Liver (tissue), 9 donors: ENCODE measurements around the gene GRID1. TPM values are rescaled to one million over a fixed set of nuclear protein-coding genes. Genes with fewer than 3 reads are reported as not detected.

Experiments
- DNase-seq: peaks from one replicate; pipeline ENCODE4 v3.0.0-alpha.2; 2017; ENCODE audit warnings: low spot score
- H3K27ac ChIP-seq, 2 donors: one replicate each; pipeline ENCODE4 v1.7.0; 2013; ENCODE audit warnings: inconsistent platforms in 2 of 2, low read length in 2 of 2, control low read depth in 1 of 2, low read depth in 1 of 2, mild to moderate bottlenecking in 1 of 2
- H3K27me3 ChIP-seq, 4 donors: one replicate each; pipeline versions ENCODE4 v1.6.1 to v1.7.0; 2013; ENCODE audit warnings: low read length in 3 of 4, inconsistent platforms in 1 of 4, mild to moderate bottlenecking in 1 of 4, moderate library complexity in 1 of 4; ENCODE audit not compliant: control insufficient read depth in 4 of 4, insufficient read depth in 4 of 4
- H3K36me3 ChIP-seq, 4 donors: one replicate each; pipeline versions ENCODE4 v1.6.1 to v1.7.0; 2013; ENCODE audit warnings: low read length in 3 of 4, mild to moderate bottlenecking in 3 of 4, low read depth in 1 of 4, moderate library complexity in 1 of 4; ENCODE audit not compliant: control insufficient read depth in 4 of 4, insufficient read depth in 3 of 4
- H3K4me1 ChIP-seq, 4 donors: one replicate each; pipeline versions ENCODE4 v1.6.1 to v1.7.0; 2013; ENCODE audit warnings: low read length in 3 of 4, mild to moderate bottlenecking in 3 of 4, moderate library complexity in 1 of 4; ENCODE audit not compliant: control insufficient read depth in 4 of 4, insufficient read depth in 4 of 4
- H3K4me3 ChIP-seq, 3 donors: one replicate each; pipeline versions ENCODE4 v1.6.1 to v1.7.0; 2013; ENCODE audit warnings: low read length in 3 of 3, control low read depth in 1 of 3, low read depth in 1 of 3, mild to moderate bottlenecking in 1 of 3
- H3K9ac ChIP-seq, 2 donors: one replicate each; pipeline ENCODE4 v1.7.0; 2013; ENCODE audit warnings: low read length in 2 of 2, mild to moderate bottlenecking in 2 of 2, moderate library complexity in 2 of 2, control low read depth in 1 of 2, low read depth in 1 of 2
- H3K9me3 ChIP-seq, 4 donors: one replicate each; pipeline versions ENCODE4 v1.6.1 to v1.7.0; 2013; ENCODE audit warnings: low read length in 3 of 4; ENCODE audit not compliant: control insufficient read depth in 4 of 4
- EGR1 ChIP-seq, 2 donors: IDR thresholded peaks; 2 replicates each; pipeline ENCODE4 v1.6.1; 2016 to 2018; ENCODE audit warnings: antibody characterized with exemption in 2 of 2, low read depth in 2 of 2
- FOXA1 ChIP-seq: IDR thresholded peaks from 2 replicates; pipeline ENCODE4 v1.6.1; 2016; ENCODE audit warnings: antibody characterized with exemption
- FOXA2 ChIP-seq: IDR thresholded peaks from 2 replicates; pipeline ENCODE4 v1.6.1; 2016; ENCODE audit warnings: antibody characterized with exemption
- GABPA ChIP-seq, 2 donors: IDR thresholded peaks in 1 of 2; conservative IDR thresholded peaks in 1 of 2; 2 replicates each; pipeline ENCODE4 v1.6.1; 2016; ENCODE audit warnings: antibody characterized with exemption in 2 of 2, mild to moderate bottlenecking in 1 of 2, moderate library complexity in 1 of 2
- HNF4A ChIP-seq, 2 donors: conservative IDR thresholded peaks; 2 replicates each; pipeline ENCODE4 v1.6.1; 2016; ENCODE audit warnings: antibody characterized with exemption in 2 of 2, mild to moderate bottlenecking in 2 of 2
- HNF4G ChIP-seq: IDR thresholded peaks from 2 replicates; pipeline ENCODE4 v1.6.1; 2016; ENCODE audit warnings: antibody characterized with exemption
- JUND ChIP-seq, 2 donors: IDR thresholded peaks; 2 replicates each; pipeline ENCODE4 v1.6.1; 2016; ENCODE audit warnings: antibody characterized with exemption in 2 of 2
- NR2F2 ChIP-seq: IDR thresholded peaks from 2 replicates; pipeline ENCODE4 v1.6.1; 2016; ENCODE audit warnings: antibody characterized with exemption
- RAD21 ChIP-seq, 2 donors: IDR thresholded peaks; 2 replicates each; pipeline ENCODE4 v1.6.1; 2016; ENCODE audit warnings: antibody characterized with exemption in 2 of 2, mild to moderate bottlenecking in 2 of 2
- RXRA ChIP-seq, 2 donors: IDR thresholded peaks; 2 replicates each; pipeline ENCODE4 v1.6.1; 2017 to 2018; ENCODE audit warnings: antibody characterized with exemption in 2 of 2, mild to moderate bottlenecking in 1 of 2
- SP1 ChIP-seq: IDR thresholded peaks from 2 replicates; pipeline ENCODE4 v1.6.1; 2018; ENCODE audit warnings: antibody characterized with exemption, mild to moderate bottlenecking
- TAF1 ChIP-seq: conservative IDR thresholded peaks from 2 replicates; pipeline ENCODE4 v1.6.1; 2016; ENCODE audit warnings: antibody characterized with exemption, mild to moderate bottlenecking
- YY1 ChIP-seq: IDR thresholded peaks from 2 replicates; pipeline ENCODE4 v1.6.1; 2016; ENCODE audit warnings: antibody characterized with exemption, mild to moderate bottlenecking
- WGBS: extraction: QIAGEN DNeasy Blood & Tissue Kit; methylation state at CpG from one replicate; pipeline ENCODE4 v1.1.7; 2013; 5-methylcytosine and 5-hydroxymethylcytosine counted together
- polyA plus RNA-seq, 2 donors: library from polyadenylated mRNA; stranded (reverse) in 1 of 2; unstranded in 1 of 2; fragments of 200-250 nt in 1 of 2; fragments of >200 nt in 1 of 2; fragmentation: Nextera tagmentation in 1 of 2; extraction: Ambion mirVana in 1 of 2; gene quantifications; one replicate each; pipeline versions ENCODE4 v1.2.1 to v1.2.3, GENCODE V29; 2013 to 2015
- total RNA-seq, 2 donors: library from RNA; depleted of rRNA; stranded (reverse); fragments of >200 nt; gene quantifications; one replicate each; pipeline ENCODE4 v1.2.3, GENCODE V29; 2014
- TF ChIP-seq, protein P1 (sequence below): IDR thresholded peaks from 2 replicates; pipeline ENCODE4 v1.6.1; 2016; ENCODE audit warnings: antibody characterized with exemption, mild to moderate bottlenecking
- TF ChIP-seq, protein P2 (sequence below): IDR thresholded peaks from 2 replicates; pipeline ENCODE4 v1.6.1; 2016; ENCODE audit warnings: antibody characterized with exemption
- TF ChIP-seq, protein P3 (sequence below): IDR thresholded peaks from 2 replicates; pipeline ENCODE4 v1.6.1; 2016; ENCODE audit warnings: antibody characterized with exemption
- TF ChIP-seq, protein P4 (sequence below): fragments of 150-350 bp; IDR thresholded peaks from 2 replicates; pipeline ENCODE4 v1.5.1; 2017; ENCODE audit warnings: improper control_type of control experiment, low read depth, low read length; ENCODE audit not compliant: missing input control
- TF ChIP-seq, protein P5 (sequence below): IDR thresholded peaks from 2 replicates; pipeline ENCODE4 v1.6.1; 2016; ENCODE audit warnings: antibody characterized with exemption
- donor health status: healthy.
- donor health status: healthy.
- donor health status: healthy.
- donor health status: healthy.
- donor health status: healthy.

The GRID1 gene
- total and polyA plus RNA-seq, 4 donors, result 0.09 to 0.17 (median 0.14) TPM; not detected in 1

DNA sequence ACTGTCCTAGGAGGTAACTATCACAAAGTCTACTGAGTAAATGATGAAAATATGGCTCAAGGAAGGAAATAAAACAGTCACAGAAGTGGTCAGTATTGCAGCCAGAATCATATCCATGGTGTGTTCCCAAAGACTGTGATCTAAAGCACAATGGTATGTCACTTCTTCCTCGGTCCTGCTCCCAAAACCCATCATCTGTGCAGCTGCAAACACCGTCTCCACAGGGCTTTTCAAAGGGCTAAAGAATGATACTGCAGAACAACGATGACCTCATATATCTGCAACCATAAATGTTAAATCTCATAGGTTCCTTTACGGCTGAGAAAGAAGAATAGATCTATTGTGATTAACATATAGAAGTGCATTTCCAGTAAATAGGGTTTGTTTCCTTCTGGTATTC is 465.0 kb downstream of the GRID1 start:
- Histone ChIP-seq H3K27me3 (no peaks in the 10 kb centered on the region), H3K9ac (no peak overlapping the region), H3K27ac (no peak overlapping the region), H3K36me3 (no peaks in the 10 kb centered on the region), H3K9me3 (no peaks in the 10 kb centered on the region), H3K4me3 (no peak overlapping the region), H3K4me1 (no peaks in the 10 kb centered on the region)
- DNase-seq, result no peak
- WGBS, result 88% methylated on average over 4 of the region's 4 CpGs
- TF ChIP-seq, protein P1, sequence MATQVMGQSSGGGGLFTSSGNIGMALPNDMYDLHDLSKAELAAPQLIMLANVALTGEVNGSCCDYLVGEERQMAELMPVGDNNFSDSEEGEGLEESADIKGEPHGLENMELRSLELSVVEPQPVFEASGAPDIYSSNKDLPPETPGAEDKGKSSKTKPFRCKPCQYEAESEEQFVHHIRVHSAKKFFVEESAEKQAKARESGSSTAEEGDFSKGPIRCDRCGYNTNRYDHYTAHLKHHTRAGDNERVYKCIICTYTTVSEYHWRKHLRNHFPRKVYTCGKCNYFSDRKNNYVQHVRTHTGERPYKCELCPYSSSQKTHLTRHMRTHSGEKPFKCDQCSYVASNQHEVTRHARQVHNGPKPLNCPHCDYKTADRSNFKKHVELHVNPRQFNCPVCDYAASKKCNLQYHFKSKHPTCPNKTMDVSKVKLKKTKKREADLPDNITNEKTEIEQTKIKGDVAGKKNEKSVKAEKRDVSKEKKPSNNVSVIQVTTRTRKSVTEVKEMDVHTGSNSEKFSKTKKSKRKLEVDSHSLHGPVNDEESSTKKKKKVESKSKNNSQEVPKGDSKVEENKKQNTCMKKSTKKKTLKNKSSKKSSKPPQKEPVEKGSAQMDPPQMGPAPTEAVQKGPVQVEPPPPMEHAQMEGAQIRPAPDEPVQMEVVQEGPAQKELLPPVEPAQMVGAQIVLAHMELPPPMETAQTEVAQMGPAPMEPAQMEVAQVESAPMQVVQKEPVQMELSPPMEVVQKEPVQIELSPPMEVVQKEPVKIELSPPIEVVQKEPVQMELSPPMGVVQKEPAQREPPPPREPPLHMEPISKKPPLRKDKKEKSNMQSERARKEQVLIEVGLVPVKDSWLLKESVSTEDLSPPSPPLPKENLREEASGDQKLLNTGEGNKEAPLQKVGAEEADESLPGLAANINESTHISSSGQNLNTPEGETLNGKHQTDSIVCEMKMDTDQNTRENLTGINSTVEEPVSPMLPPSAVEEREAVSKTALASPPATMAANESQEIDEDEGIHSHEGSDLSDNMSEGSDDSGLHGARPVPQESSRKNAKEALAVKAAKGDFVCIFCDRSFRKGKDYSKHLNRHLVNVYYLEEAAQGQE, result no peak
- TF ChIP-seq, protein P2, sequence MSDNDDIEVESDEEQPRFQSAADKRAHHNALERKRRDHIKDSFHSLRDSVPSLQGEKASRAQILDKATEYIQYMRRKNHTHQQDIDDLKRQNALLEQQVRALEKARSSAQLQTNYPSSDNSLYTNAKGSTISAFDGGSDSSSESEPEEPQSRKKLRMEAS, result no peak
- TF ChIP-seq SP1 (no peak), RAD21 (IDR thresholded peaks at IDR 0.05) (no peak), YY1 (no peak), FOXA1 (no peak), JUND (IDR thresholded peaks at IDR 0.05) (no peak), TAF1 (no peak), FOXA2 (no peak), HNF4G (no peak), HNF4A (conservative IDR thresholded peaks at IDR 0.05) (no peak), GABPA (IDR thresholded peaks at IDR 0.05 in 1 of 2, conservative IDR thresholded peaks at IDR 0.05 in 1 of 2) (no peak), NR2F2 (no peak), RXRA (IDR thresholded peaks at IDR 0.05) (no peak), EGR1 (IDR thresholded peaks at IDR 0.05; ENCODE audit: low read depth in 2 of 2) (no peak)
- TF ChIP-seq, protein P3, sequence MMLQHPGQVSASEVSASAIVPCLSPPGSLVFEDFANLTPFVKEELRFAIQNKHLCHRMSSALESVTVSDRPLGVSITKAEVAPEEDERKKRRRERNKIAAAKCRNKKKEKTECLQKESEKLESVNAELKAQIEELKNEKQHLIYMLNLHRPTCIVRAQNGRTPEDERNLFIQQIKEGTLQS, result no peak
- TF ChIP-seq, protein P4, sequence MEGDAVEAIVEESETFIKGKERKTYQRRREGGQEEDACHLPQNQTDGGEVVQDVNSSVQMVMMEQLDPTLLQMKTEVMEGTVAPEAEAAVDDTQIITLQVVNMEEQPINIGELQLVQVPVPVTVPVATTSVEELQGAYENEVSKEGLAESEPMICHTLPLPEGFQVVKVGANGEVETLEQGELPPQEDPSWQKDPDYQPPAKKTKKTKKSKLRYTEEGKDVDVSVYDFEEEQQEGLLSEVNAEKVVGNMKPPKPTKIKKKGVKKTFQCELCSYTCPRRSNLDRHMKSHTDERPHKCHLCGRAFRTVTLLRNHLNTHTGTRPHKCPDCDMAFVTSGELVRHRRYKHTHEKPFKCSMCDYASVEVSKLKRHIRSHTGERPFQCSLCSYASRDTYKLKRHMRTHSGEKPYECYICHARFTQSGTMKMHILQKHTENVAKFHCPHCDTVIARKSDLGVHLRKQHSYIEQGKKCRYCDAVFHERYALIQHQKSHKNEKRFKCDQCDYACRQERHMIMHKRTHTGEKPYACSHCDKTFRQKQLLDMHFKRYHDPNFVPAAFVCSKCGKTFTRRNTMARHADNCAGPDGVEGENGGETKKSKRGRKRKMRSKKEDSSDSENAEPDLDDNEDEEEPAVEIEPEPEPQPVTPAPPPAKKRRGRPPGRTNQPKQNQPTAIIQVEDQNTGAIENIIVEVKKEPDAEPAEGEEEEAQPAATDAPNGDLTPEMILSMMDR, result no peak
- TF ChIP-seq, protein P5, sequence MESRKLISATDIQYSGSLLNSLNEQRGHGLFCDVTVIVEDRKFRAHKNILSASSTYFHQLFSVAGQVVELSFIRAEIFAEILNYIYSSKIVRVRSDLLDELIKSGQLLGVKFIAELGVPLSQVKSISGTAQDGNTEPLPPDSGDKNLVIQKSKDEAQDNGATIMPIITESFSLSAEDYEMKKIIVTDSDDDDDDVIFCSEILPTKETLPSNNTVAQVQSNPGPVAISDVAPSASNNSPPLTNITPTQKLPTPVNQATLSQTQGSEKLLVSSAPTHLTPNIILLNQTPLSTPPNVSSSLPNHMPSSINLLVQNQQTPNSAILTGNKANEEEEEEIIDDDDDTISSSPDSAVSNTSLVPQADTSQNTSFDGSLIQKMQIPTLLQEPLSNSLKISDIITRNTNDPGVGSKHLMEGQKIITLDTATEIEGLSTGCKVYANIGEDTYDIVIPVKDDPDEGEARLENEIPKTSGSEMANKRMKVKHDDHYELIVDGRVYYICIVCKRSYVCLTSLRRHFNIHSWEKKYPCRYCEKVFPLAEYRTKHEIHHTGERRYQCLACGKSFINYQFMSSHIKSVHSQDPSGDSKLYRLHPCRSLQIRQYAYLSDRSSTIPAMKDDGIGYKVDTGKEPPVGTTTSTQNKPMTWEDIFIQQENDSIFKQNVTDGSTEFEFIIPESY, result no peak
